ENCODE measurements around the gene SOX10.

Gene SOX10

DNA sequence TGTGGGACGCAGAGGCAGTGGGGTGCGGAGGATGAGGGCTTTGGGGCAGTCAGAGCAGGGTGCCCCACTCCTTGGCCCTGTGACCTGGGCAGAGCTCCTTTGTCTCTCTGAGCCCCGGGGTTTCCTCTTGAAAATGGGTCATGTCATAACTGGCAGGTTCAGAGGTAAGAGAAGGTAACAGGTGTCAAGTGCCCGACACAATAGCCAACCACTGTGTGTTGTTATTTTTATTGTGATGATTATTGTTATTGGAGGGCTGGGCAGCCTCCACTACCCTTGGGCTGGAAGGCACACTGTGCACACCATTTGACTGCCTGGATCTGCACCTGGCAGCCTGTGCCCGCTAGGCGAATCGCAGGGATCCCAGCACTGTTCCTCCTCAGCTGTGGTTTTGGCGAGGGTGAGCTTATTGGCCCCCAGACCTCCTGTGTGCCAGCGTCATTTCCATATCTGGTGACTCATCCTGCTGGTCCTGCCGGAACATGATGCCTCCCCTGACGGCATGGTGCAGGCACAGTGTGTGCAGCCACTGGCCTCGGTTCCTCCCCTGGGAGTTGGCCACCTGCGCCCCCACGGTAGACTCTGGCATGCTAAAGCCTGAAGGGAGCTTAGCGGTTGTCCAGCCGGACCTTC lies 15.4 kb upstream of the SOX10 start:
- no peaks in the 10 kb centered on the region for H3K4me1 ChIP-seq
- in situ Hi-C loops (cut with MboI; ENCODE audit: low sequenced_read_pairs), result no loop called here
- H3K36me3 ChIP-seq (replicated peaks), result no peaks in the 10 kb centered on the region
- H3K27me3 ChIP-seq (ENCODE audit: low read depth), result no peaks in the 10 kb centered on the region
- H3K9me3 ChIP-seq, result no peaks in the 10 kb centered on the region
- H3K4me3 ChIP-seq, result no peak overlapping the region
- DNase-seq (ENCODE audit: low spot score in 2 of 2), result no peak

GRCh38 chr22:37999236-37999635 lies 14.9 kb upstream of the SOX10 start:
- no peaks in the 10 kb centered on the region for H3K36me3 ChIP-seq (replicated peaks)
- no peak overlapping the region for H3K4me3 ChIP-seq
- H3K9me3 ChIP-seq, result no peaks in the 10 kb centered on the region
- in situ Hi-C loops (cut with MboI; ENCODE audit: low sequenced_read_pairs), result no loop called here
- no peak for DNase-seq (ENCODE audit: low spot score in 2 of 2)
- H3K27me3 ChIP-seq (ENCODE audit: low read depth), result no peaks in the 10 kb centered on the region
- H3K4me1 ChIP-seq, result no peaks in the 10 kb centered on the region

DNA sequence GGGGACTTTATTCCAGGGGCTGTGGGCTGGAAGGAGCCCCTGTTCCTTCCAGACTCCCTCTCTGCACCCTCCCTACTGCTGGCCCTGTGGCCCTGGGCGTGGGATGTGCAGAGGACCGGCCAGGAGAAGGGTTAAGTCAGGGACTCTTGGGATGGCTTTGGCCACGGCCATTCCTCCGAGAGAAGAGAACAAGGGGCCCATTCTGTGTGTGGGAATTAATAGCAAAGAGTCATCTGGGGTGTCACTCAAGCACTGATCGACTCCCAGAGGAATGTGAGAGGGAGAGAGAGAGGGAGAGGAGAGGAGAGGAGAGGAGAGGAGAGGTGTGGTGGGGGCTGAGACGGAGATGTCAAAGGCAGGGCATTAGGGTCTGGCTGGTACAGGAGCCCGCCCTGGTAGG lies 14.2 kb upstream of the SOX10 start:
- no peaks in the 10 kb centered on the region for H3K27me3 ChIP-seq (ENCODE audit: low read depth)
- H3K4me3 ChIP-seq, result no peak overlapping the region
- no peaks in the 10 kb centered on the region for H3K9me3 ChIP-seq
- DNase-seq (ENCODE audit: low spot score in 2 of 2), result no peak
- in situ Hi-C loops (cut with MboI; ENCODE audit: low sequenced_read_pairs), result no loop called here
- H3K4me1 ChIP-seq, result no peaks in the 10 kb centered on the region
- H3K36me3 ChIP-seq (replicated peaks), result no peaks in the 10 kb centered on the region

- Histone ChIP-seq H3K4me1 (no peaks in the 10 kb centered on the region), H3K27me3 (ENCODE audit: low read depth) (no peaks in the 10 kb centered on the region), H3K4me3 (no peak overlapping the region)
These were observed 12.3 kb upstream of the SOX10 start for GRCh38 chr22:37996515-37997246.

GRCh38 chr22:37996079-37996478 lies 11.7 kb upstream of the SOX10 start:
- Histone ChIP-seq H3K9me3 (no peaks in the 10 kb centered on the region), H3K4me3 (no peak overlapping the region), H3K27me3 (ENCODE audit: low read depth) (no peaks in the 10 kb centered on the region), H3K4me1 (no peaks in the 10 kb centered on the region), H3K36me3 (replicated peaks) (no peaks in the 10 kb centered on the region)
- no peak for DNase-seq (ENCODE audit: low spot score in 2 of 2)
- in situ Hi-C loops (cut with MboI; ENCODE audit: low sequenced_read_pairs), result no loop called here

More at GRCh38 chr22:37996515-37997246, 12.3 kb upstream of the SOX10 start:
- in situ Hi-C loops (cut with MboI; ENCODE audit: low sequenced_read_pairs), result no loop called here
- H3K9me3 ChIP-seq, result no peaks in the 10 kb centered on the region
- no peaks in the 10 kb centered on the region for H3K36me3 ChIP-seq (replicated peaks)
- DNase-seq (ENCODE audit: low spot score in 2 of 2), result no peak

GRCh38 chr22:37995460-37995859 lies 11.1 kb upstream of the SOX10 start:
- Histone ChIP-seq H3K9me3 (no peaks in the 10 kb centered on the region), H3K36me3 (replicated peaks) (no peaks in the 10 kb centered on the region), H3K27me3 (ENCODE audit: low read depth) (no peaks in the 10 kb centered on the region), H3K4me3 (no peak overlapping the region), H3K4me1 (no peaks in the 10 kb centered on the region)
- DNase-seq (ENCODE audit: low spot score in 2 of 2), result no peak
- in situ Hi-C loops (cut with MboI; ENCODE audit: low sequenced_read_pairs), result no loop called here

- no peak overlapping the region for H3K4me3 ChIP-seq
- no peaks in the 10 kb centered on the region for H3K4me1 ChIP-seq
- in situ Hi-C loops (cut with MboI; ENCODE audit: low sequenced_read_pairs), result no loop called here
- no peaks in the 10 kb centered on the region for H3K27me3 ChIP-seq (ENCODE audit: low read depth)
- H3K9me3 ChIP-seq, result no peaks in the 10 kb centered on the region
- H3K36me3 ChIP-seq (replicated peaks), result no peaks in the 10 kb centered on the region
- no peak for DNase-seq (ENCODE audit: low spot score in 2 of 2)
These were observed 10.6 kb upstream of the SOX10 start for GRCh38 chr22:37994982-37995381.

DNA sequence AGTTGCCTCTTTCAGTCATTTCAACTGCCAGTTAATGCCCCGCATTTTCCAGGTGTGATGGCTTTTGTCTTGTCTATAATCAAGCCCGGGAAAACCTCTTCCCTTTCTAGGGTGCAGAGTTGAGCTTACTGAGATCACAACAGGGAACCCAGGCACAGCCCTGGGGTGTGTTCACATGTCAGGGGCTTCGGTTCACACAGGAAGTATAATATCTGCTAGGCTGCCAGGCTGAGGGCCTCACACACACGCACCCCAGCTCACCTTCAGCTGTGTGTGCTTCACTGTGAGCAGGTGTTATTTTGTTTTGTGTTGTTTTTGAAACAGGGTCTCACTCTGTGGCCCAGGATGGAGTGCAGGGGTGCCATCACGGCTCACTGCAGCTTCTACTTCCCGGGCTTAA lies 9.7 kb upstream of the SOX10 start:
- no peaks in the 10 kb centered on the region for H3K27me3 ChIP-seq (ENCODE audit: low read depth)
- in situ Hi-C loops (cut with MboI; ENCODE audit: low sequenced_read_pairs), result no loop called here
- no peaks in the 10 kb centered on the region for H3K36me3 ChIP-seq (replicated peaks)
- H3K4me1 ChIP-seq, result no peaks in the 10 kb centered on the region
- DNase-seq (ENCODE audit: low spot score in 2 of 2), result no peak
- H3K4me3 ChIP-seq, result no peak overlapping the region
- H3K9me3 ChIP-seq, result no peaks in the 10 kb centered on the region

- no peaks in the 10 kb centered on the region for H3K27me3 ChIP-seq (ENCODE audit: low read depth)
- H3K36me3 ChIP-seq (replicated peaks), result no peaks in the 10 kb centered on the region
- no peak overlapping the region for H3K4me3 ChIP-seq
- DNase-seq (ENCODE audit: low spot score in 2 of 2), result no peak
- H3K4me1 ChIP-seq, result no peaks in the 10 kb centered on the region
- in situ Hi-C loops (cut with MboI; ENCODE audit: low sequenced_read_pairs), result no loop called here
- H3K9me3 ChIP-seq, result no peaks in the 10 kb centered on the region
These were observed 7.5 kb upstream of the SOX10 start for GRCh38 chr22:37991731-37992442.

GRCh38 chr22:37990862-37991261 lies 6.5 kb upstream of the SOX10 start:
- no peak for DNase-seq (ENCODE audit: low spot score in 2 of 2)
- no peaks in the 10 kb centered on the region for H3K4me1 ChIP-seq
- in situ Hi-C loops (cut with MboI; ENCODE audit: low sequenced_read_pairs), result no loop called here
- no peaks in the 10 kb centered on the region for H3K27me3 ChIP-seq (ENCODE audit: low read depth)
- H3K9me3 ChIP-seq, result no peaks in the 10 kb centered on the region
- H3K4me3 ChIP-seq, result no peak overlapping the region
- H3K36me3 ChIP-seq (replicated peaks), result no peaks in the 10 kb centered on the region

DNA sequence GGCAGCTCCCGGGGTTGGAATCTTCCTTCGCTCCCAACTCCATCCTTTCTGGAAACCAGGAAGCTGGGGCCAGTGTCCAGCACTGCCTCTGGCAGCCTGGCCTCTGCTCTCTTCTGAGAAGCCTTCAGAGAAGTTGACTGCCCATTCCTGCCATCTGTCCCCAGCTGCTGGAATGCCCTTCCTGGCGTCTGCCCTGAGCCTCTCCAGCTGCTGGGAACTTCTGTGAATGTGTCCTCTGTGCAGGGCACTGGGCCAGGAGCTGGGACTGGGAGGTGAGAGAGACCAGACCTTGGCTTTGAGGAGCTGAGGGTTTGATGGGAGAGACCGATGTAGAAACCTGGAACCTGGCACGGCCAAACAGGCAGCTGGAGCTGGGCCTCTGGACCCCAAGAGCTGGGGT lies 5.9 kb upstream of the SOX10 start:
- no peaks in the 10 kb centered on the region for H3K9me3 ChIP-seq
- H3K4me3 ChIP-seq, result no peak overlapping the region
- no peaks in the 10 kb centered on the region for H3K27me3 ChIP-seq (ENCODE audit: low read depth)
- DNase-seq (ENCODE audit: low spot score in 2 of 2), result no peak
- in situ Hi-C loops (cut with MboI; ENCODE audit: low sequenced_read_pairs), result no loop called here
- H3K4me1 ChIP-seq, result no peaks in the 10 kb centered on the region
- H3K36me3 ChIP-seq (replicated peaks), result no peaks in the 10 kb centered on the region

DNA sequence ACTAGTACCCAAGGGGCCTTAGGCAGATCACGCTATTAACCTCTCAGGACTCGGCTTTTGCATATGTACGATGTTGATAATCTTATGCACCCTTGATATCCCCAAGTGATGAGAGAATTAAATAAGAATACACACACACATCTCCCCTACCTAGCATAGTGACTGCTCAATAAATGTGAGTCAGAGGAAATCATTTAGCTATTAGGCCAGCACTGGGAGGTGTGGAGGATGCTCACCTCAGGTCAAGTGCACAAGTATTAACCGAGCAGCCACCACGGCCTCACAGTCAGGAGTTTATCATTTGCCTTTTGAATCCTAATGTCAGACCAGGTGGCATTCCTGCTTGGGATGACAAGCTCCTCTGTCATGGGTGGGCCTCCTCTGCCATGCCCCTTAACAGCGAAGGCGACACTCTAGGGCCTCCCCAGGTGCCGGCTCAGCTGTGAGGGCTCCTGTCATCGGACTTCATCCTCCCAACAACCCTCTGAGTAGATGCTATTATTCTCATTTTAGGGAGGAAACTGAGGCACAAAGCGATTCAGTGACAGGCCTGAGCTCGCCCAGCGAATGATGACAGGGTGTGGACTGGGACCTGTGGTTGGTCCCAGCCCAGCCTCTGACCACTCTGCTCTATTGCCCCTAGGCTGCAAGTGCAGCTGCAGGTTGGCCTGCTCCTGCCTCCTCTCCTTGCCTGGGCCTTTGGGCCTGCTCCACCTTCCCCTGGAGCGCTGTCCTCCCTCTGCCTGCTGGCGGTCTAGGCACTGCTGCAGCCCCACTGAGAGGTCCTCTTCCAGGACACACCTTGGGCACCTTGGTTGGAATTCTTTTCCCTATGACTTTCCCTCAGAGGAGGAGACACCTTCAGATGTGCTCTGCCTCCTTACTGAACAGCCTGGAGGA lies 5.0 kb upstream of the SOX10 start:
- DNase-seq (ENCODE audit: low spot score in 2 of 2), result no peak
- Histone ChIP-seq H3K36me3 (replicated peaks) (no peaks in the 10 kb centered on the region), H3K9me3 (no peaks in the 10 kb centered on the region), H3K27me3 (ENCODE audit: low read depth) (no peaks in the 10 kb centered on the region), H3K4me1 (no peaks in the 10 kb centered on the region), H3K4me3 (no peak overlapping the region)
- in situ Hi-C loops (cut with MboI; ENCODE audit: low sequenced_read_pairs), result no loop called here

- Histone ChIP-seq H3K27me3 (ENCODE audit: low read depth) (no peaks in the 10 kb centered on the region), H3K4me3 (no peak overlapping the region), H3K9me3 (no peaks in the 10 kb centered on the region), H3K4me1 (no peaks in the 10 kb centered on the region), H3K36me3 (replicated peaks) (no peaks in the 10 kb centered on the region)
- no peak for DNase-seq (ENCODE audit: low spot score in 2 of 2)
- in situ Hi-C loops (cut with MboI; ENCODE audit: low sequenced_read_pairs), result no loop called here
These were observed 2.0 kb upstream of the SOX10 start for GRCh38 chr22:37986371-37986770.

All from HAP-1 (cell line).